GM21367 (cell line): ENCODE data around the gene ZNF580.

ENCODE experiments used
- ATAC-seq: cut with Tn5 transposase; IDR thresholded peaks from one replicate; pipeline ENCODE4 v1.9.1; 2021; ENCODE audit not compliant: unreplicated experiment

ZNF580 gene

DNA sequence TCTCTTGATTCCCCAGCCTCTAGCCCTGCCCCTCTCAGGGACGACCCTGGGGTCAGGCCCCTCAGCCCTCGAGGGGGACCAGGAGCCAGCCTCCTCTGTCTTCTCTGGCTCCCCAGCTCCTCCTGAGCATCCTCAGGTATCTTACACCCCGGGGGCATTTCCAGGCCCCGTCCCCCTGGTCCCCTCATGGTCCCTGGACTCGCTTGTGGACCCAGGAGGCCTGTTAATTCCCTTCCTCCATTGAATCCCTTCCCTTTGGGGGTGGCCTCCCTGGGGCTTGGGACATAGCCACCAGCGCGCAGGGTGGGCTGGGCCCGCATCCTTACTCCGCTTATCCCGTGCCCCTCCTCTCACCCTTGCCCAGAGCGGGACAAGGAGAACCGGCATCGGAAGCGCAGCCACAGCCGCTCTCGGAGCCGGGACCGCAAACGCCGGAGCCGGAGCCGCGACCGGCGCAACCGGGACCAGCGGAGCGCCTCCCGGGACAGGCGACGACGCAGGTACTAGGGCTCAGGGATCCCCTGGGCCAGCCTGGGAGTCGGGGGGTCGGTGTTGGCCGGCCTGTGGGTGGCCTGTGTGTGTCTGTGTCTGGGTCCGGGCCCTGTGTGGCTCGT, 18.2 kb downstream of the ZNF580 start:
- no peak for ATAC-seq

DNA sequence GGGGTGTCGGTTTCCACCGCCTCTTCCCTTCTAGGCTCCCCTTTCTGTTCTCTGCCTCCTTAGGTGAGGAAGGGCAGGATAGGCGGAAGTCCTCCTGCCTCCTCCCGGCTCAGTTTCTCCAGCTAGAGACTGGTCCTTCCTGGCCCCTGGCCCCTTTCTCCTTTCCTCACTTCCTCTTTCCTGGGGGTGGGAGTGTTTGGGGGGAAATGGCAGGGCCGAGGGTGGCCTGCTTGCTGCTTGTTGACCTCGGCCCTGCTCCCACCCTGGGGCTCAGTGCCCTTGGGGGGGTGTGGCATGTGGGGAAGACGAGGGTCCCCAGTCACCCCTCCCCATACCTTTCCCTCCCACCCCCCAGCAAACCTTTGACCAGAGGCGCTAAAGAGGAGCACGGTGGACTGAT, 19.0 kb downstream of the ZNF580 start:
- no peak for ATAC-seq

DNA sequence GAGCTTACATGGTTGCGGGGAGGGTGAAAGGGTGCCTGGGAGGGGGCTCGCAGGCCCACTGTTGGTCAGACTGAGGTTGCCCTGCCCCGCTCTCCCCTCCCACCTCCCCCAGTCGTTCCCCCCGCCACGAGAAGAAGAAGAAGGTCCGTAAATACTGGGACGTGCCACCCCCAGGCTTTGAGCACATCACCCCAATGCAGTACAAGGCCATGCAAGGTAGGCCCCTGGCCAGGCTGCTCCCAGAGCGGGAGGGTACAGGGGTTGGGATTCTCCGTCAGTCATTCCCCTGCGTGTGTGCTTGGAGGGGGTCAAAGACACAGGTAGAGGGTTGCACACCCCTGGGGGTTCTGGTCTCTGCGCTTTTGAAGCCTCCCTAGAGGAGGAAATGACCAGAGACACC, 19.6 kb downstream of the ZNF580 start:
- no peak for ATAC-seq

DNA sequence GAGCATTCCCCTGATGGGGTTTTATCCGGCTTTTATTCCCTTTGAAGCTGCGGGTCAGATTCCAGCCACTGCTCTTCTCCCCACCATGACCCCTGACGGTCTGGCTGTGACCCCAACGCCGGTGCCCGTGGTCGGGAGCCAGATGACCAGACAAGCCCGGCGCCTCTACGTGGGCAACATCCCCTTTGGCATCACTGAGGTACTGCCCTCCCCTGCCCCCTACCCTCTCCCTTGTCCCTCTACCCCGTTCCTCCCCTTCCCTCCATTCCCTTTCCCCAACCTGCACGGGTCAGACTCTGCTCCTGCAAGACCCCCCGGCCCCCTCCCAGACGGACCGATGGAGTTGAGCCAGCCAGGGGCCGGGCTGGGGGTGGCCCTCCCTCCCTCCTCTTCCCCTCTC, 20.2 kb downstream of the ZNF580 start:
- ATAC-seq, result no peak

DNA sequence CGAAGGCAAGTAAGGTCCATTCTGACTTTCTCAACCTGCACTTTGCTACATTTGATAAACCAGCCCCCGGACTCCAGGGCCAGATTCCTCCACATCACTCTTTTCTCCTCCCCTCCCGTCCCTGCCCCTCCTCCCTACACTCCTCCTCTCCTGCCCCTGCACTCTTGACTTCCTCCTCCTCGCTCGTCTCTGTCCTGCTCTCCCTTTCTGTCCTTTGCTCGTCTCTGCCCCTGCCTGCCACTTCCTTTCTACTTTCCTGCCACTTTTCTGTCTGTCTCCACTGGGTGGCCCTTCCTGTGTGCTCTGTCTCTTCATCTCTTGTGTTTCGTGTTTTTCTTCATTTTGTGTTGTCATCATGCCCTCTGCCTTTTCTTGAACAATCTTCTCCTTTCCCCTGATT, 21.0 kb downstream of the ZNF580 start:
- no peak for ATAC-seq

DNA sequence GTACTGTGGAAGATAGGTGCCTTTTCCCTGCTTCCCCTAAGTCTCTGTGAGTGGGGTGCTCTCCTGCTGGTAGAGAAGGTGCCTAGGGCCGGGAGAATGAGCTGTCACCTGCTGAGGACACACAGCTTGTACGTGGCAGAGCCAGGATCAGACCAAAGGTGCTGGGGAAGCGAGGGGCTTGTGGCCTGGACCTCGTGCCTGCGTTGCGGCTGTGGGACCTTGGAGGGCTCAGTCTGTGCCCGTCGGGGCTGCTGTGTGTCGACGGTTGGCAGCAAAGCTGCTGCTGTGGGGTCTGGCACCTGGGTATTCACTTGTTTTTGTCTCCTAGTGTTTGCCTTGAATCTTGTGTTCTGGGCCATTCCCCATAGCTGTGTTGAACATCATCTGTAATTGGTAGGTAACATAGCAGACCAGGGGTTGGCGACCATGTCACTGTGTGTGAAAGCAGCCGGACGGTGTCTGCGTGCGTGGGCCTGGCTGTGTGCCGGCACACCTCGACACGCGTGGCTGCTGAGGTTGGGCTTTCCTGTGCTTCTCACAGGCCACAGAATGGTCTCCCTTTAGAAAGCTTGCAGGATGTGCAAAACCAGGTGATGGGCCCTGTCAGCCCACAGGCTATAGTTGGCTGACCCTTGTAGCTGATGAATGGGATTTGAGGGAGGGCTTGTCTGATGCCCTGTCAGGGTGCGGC, 23.2 kb downstream of the ZNF580 start:
- no peak for ATAC-seq

DNA sequence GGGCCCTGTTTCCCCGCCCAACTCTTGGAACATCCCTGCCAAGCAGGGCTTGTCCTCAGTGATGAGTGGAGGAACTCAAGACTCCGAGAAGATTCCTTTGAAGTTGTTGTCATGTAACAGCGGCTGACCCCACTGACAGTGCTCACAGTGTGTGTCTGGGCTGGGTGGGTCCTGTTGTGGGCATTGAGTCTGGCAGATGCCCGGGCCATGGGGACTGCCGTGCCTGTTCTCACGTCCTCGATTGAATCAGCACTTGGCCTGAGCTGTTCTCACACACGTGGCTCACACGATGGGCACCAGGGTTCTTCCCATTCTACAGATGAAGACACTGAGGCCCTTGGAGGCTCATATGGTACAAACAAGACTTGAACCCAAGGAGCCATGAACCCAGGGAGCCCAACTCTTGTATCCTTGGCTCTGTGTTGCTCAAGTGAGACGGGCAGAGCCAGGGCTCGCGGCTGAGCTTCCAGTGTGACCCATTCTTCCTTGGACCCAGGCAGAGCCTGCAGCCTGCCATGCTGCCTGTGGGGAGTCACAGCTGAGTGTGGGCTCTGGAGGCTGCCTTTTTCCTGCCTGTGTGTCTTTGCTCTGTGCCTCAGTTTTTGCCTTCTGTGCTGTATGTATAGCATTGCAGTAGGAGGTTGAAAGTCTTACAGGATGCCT, 25.7 kb downstream of the ZNF580 start:
- ATAC-seq, result no peak

DNA sequence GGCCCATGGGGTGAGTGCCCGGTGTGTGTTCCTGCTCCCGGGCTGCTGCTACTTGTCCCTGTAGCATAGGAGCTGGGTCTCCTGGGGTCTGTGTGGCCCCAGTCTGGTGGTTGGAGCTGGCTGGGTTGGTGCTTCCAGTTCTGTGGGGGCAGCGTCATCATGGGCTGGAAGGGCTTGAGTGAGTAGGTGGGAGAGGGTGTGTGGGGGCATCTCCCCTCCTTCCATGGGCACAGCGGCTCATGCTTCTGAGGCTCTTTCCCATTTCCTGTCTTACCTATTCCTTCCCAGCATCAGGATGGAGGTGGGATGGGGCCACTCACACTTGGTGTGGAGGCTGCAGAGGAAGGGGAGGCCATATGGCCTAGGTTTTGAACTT, 26.2 kb downstream of the ZNF580 start:
- ATAC-seq, result no peak

DNA sequence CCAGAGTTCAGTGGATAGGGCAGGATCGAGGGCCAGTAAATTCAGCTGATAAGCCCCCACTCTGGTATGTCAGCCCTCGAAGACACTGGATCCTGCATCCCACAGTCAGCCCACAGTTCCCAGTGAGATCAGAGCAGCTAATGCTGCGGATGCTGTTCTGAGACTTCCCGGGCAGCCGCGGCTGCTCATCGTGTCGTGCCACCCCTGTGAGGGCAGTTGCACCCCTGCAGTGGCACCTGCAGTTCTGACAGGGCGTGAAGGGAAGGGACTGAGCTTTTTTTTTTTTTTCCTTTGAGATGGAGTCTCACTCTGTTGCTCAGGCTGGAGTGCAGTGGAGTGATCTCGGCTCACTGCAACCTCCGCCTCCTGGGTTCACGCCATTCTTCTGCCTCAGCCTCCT, 26.7 kb downstream of the ZNF580 start:
- ATAC-seq, result no peak

DNA sequence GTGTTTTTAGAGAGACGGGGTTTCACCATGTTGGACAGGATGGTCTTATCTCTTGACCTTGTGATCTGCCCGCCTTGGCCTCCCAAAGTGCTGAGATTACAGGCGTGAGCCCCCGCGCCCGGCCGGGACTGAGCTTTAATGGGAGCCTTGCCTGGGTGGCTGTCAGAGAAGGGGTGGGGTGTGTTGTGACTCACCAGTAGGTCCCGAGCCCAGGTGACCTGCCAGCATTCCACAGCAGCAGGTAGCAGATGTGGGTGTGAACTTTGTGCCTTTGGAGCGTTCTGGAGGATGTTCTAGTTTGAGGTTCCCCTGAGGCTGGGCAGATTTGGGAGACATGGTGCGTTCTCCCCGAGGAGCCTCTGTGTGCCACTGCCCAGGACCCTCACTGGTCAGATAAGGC, 27.2 kb downstream of the ZNF580 start:
- no peak for ATAC-seq

DNA sequence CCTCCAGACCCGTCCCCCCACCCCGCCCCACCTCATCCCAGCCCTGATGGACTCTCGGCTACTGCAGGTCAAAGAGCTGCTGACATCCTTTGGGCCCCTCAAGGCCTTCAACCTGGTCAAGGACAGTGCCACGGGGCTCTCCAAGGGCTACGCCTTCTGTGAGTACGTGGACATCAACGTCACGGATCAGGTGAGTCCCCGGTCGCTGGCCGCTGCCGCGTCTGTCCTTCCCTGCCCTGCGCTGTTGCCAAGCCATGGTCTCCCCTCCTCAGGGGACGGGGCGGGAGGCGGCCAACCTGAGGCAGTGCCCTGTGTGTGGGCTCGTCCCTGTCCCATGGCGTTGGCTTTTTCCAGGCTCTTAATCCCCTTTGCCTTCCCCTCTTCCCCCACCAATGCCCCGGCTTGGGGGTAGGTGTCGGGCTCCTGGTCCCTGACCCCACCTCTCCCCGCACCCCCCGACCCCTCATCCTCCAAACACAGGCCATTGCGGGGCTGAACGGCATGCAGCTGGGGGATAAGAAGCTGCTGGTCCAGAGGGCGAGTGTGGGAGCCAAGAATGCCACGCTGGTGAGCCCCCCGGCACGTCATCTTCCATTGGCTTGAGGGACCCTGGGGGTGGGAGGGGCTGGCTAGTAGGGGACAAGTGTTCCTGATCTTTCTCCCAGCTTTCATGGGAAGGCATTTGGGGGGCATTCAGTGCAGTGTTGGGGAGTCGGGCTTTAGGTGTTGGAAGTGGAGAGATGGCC, 28.0 kb downstream of the ZNF580 start:
- no peak for ATAC-seq

DNA sequence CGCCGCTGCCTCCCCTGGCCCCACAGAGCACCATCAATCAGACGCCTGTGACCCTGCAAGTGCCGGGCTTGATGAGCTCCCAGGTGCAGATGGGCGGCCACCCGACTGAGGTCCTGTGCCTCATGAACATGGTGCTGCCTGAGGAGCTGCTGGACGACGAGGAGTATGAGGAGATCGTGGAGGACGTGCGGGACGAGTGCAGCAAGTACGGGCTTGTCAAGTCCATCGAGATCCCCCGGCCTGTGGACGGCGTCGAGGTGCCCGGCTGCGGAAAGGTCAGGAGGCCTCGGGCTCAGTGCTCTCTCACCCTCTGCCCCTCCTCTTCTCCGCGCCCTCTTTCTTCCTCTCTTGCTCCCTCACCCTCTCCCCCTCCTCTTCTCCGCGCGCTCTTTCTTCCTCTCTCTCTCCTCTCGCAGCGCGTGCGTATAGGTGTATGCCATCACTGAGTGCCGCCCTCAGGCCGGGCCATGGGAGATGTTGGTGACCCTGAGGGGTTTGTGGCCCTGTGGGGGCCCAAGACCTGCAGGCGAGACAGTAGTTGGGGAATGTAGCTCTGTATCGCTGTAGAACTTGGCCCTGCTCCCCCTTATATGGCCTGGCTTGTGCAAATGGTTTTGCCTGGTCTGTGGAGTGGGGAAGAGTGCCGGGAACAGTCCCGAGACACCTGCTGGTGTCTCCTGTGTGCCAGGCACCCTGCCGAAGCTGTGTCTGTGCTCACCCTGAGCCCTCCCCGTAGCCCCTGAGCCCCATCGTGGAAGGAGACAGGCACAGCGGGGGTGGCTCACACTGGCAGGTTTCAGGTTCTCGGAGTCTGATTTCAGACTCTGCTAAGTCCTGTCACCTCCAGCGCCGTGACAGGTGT, 28.8 kb downstream of the ZNF580 start:
- ATAC-seq, result no peak

DNA sequence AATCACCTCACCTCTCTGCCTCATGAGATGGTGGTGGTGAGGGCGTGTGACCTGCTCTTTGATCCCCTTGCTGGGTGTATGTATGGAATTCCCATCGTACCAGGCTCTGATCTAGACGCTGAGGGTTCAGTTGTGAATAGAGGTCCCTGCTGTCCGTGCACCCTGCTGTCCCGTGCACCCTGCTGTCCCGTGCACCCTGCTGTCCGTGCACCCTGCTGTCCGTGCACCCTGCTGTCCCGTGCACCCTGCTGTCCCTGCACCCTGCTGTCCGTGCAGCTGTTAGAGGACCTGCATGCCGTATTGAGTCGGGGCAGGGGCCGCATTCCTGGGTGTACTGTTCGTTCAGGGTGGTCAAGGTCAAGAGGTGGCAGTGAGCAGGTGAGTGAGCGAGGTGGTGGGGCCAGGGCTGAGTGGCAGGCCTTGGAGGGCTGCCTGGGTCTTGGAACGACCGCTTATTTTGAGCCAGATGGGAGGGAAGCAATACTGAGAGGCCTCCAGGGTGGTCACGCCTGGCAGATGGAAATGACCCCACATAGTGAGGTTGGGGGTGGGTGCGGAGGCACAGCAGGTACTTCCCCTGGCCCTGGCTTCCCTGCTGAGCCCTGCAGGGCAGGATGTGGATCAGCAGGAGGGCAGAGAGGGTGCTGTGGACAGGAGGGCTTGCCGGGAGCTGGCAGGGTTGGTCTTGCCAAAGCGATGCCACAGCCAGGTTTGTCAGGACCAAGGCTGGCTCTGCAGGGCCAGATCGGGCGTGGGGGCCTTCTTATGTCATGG, 29.7 kb downstream of the ZNF580 start:
- no peak for ATAC-seq

DNA sequence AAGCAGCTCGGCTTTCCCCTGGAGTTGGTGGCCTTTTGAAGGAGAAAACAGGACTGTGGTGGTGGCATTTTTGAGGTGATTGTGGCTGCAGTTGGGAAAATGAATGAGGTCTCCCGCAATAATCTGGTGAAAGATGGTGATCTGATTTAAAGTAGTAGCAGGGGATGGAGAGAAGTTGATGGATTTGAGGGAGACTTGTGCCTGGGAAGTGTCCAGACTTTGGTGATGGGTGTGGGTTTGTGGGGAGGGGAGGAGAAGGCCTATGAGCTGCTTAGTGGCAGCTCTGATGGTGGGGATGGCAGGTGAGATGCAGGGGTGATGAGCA, 30.2 kb downstream of the ZNF580 start:
- no peak for ATAC-seq

DNA sequence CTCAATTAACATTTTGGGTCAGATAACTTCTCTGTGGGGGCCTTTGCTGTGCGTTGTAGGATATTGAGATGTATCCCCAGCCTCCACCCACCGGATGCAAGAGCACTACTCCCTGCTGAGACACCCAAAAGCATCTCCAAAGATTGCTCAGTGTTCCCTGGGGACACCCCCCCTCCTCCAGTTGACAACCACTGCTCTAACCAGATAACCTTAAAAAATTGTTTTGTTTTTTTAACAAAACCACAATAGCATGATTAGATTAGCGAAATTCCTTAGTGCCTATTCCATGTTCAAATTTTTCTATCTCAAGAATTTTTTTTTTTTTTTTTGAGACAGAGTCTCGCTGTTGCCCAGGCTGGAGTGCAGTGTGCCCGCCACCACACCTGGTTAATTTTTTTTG, 31.6 kb downstream of the ZNF580 start:
- ATAC-seq, result no peak

DNA sequence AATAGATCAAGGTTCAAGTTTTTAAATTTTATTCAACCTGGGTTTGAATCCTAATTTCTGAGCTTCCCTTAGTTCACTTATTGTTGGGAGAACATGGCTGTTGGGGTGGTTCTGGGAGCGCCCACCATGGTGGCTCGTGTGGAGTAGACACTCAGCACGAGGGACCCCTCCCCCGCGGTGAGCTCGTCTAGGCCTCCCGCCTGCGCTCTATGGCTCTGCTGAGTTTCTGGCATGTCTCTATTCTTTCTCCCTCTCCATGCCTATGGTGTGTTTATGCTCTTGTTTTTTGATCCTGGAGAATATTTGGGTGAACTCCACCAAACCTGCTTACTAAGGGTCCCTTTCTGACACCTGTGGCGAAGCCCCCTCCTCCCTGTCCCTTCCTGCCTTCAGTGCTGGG, 32.7 kb downstream of the ZNF580 start:
- ATAC-seq, result no peak

DNA sequence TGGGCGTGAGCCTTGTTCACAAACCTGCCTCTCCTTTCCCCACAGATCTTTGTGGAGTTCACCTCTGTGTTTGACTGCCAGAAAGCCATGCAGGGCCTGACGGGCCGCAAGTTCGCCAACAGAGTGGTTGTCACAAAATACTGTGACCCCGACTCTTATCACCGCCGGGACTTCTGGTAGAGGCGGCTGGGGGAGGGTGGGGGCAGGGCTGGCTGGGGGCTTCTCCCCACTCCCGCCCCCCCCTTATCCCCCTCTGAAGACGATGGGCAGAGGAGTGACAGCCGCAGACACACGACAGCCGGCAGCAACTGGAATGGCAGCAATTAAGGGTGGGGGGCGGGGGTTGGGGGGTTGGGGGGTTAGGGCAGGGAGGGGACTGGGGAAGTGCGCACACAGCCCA, 33.1 kb downstream of the ZNF580 start:
- no peak for ATAC-seq

DNA sequence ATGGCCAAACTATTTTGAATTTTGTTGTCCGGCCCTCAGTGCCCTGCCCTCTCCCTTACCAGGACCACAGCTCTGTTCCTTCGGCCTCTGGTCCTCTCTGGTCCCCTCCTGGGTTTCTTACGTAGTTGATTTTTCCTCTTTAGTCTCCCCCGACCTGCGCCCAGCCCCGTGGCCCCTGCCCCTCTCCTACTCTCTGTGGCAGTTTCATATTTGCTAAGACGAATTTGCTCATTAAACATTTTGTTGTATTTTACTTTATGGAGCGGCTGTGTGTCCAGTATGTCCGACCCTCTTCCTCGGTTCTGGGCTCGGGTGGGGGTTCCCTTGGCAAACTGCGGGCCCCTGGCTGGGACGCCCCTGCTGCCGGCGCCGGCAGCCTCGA, 33.6 kb downstream of the ZNF580 start:
- no peak for ATAC-seq

DNA sequence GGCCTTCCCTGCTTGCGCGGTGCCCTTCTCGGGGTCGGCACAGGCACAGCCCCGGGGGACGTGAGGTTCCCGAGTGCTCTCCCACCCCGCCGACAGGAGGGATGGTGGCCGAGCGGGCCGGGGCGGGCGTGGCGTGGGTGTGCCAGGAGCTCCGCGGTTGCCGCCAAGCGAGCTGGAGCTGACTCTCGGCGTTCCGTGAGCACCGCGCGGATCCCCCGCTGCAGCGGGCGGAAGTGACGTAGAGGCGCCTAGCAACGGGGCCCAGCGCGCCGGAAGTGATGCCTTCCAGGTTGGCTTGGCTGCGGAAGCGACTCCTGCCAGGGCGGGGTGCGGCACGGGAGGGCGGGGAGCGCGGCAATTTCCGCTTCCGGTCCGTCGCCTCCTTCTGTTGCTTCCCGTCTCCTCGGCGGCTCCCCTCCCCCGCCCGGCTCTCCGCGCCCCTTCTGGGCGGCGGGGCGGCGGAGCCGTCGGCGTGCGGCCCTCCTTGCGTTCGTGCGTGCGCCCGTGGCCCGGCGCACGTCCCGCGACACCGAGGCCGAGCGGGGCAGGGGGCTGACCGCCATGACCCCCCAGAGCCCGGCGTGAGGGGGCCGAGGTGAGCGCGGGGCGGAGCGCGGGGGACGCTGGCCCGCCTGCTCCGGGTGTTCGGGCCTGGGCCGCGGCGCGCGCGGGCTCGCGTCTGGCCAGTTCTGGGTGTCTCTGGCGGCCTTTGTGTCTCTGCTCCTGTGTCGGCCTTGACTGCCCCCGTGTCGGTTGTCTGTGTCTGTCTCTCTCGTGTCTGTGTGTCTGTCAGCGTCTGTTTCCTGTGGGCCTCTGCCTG, 34.2 kb downstream of the ZNF580 start, which contains the start of gene EPN1:
Gene EPN1, plus strand, starts transcription at position 386 of the 820 bp plus-strand sequence. CDS start 3,402 bp downstream, outside the sequence.
- peak; percentile 57 for ATAC-seq
